Neural crest cell (in vitro differentiated cells): ENCODE measurements around the gene SSTR5. TPM values are rescaled to one million over a fixed set of nuclear protein-coding genes. Genes with fewer than 3 reads are reported as not detected.

Source experiments
- DNase-seq: peaks from one replicate; pipeline ENCODE4 v3.0.0; 2021; ENCODE audit warnings: low read depth, mixed read lengths, low spot score
- H3K27ac Mint-ChIP-seq: one replicate; pipeline ENCODE4 v1.8.0; 2021; ENCODE audit warnings: mild to moderate bottlenecking, mixed read lengths; ENCODE audit not compliant: unreplicated experiment
- H3K27me3 Mint-ChIP-seq: 2 replicates; pipeline ENCODE4 v1.8.0; 2021; ENCODE audit warnings: low read depth, mild to moderate bottlenecking, mixed read lengths
- H3K36me3 Mint-ChIP-seq: 2 replicates; pipeline ENCODE4 v1.8.0; 2021; ENCODE audit warnings: low read depth, mild to moderate bottlenecking, mixed read lengths
- H3K4me1 Mint-ChIP-seq: 2 replicates; pipeline ENCODE4 v1.8.0; 2021; ENCODE audit warnings: mixed read lengths
- H3K4me3 Mint-ChIP-seq: one replicate; pipeline ENCODE4 v1.8.0; 2021; ENCODE audit warnings: mild to moderate bottlenecking, mixed read lengths
- H3K9me3 Mint-ChIP-seq: 2 replicates; pipeline ENCODE4 v1.8.0; 2021; ENCODE audit warnings: mixed read lengths
- CTCF ChIP-seq: fragments of 200-600 bp; sonication (generic); conservative IDR thresholded peaks from 2 replicates; pipeline ENCODE4 v1.5.0; 2021; ENCODE audit warnings: antibody characterized with exemption, mild to moderate bottlenecking
- total RNA-seq: library from RNA; stranded (reverse); gene quantifications from 2 replicates; pipeline ENCODE4 v1.2.1, GENCODE V29; 2021

Gene SSTR5
- total RNA-seq, 1 donor from 2014 or later, result not detected

- H3K36me3 Mint-ChIP-seq, result peaks cover 4% of the 10 kb centered on the region
- DNase-seq, result no peak
- H3K4me3 Mint-ChIP-seq, result no peak overlapping the region
- H3K27ac Mint-ChIP-seq, result no peak overlapping the region
- no peaks in the 10 kb centered on the region for H3K4me1 Mint-ChIP-seq
- no peak for TF ChIP-seq CTCF
- peaks cover 3% of the 10 kb centered on the region for H3K9me3 Mint-ChIP-seq
- H3K27me3 Mint-ChIP-seq, result peaks cover 4% of the 10 kb centered on the region
These were observed 8.8 kb upstream of the SSTR5 start for GRCh38 chr16:1063728-1064127.

GRCh38 chr16:1065469-1066128 is 6.9 kb upstream of the SSTR5 start:
- H3K36me3 Mint-ChIP-seq, result no peaks in the 10 kb centered on the region
- no peak for TF ChIP-seq CTCF
- H3K4me3 Mint-ChIP-seq, result no peak overlapping the region
- DNase-seq, result no peak
- H3K27me3 Mint-ChIP-seq, result peaks cover 8% of the 10 kb centered on the region
- no peak overlapping the region for H3K27ac Mint-ChIP-seq
- no peaks in the 10 kb centered on the region for H3K9me3 Mint-ChIP-seq
- H3K4me1 Mint-ChIP-seq, result no peaks in the 10 kb centered on the region

- Mint-ChIP-seq H3K9me3 (no peaks in the 10 kb centered on the region), H3K4me1 (no peaks in the 10 kb centered on the region), H3K27ac (no peak overlapping the region), H3K27me3 (peaks cover 17% of the 10 kb centered on the region), H3K36me3 (no peaks in the 10 kb centered on the region), H3K4me3 (no peak overlapping the region)
- DNase-seq, result no peak
- no peak for TF ChIP-seq CTCF
These were observed 5.9 kb upstream of the SSTR5 start for GRCh38 chr16:1066584-1067172.

- Mint-ChIP-seq H3K4me1 (no peaks in the 10 kb centered on the region), H3K4me3 (no peak overlapping the region), H3K27ac (no peak overlapping the region), H3K9me3 (no peaks in the 10 kb centered on the region), H3K36me3 (no peaks in the 10 kb centered on the region), H3K27me3 (peaks cover 24% of the 10 kb centered on the region)
- TF ChIP-seq CTCF, result no peak
- no peak for DNase-seq
These were observed 4.9 kb upstream of the SSTR5 start for GRCh38 chr16:1067629-1068028.

GRCh38 chr16:1068451-1068850 is 4.1 kb upstream of the SSTR5 start:
- Mint-ChIP-seq H3K4me3 (no peak overlapping the region), H3K36me3 (no peaks in the 10 kb centered on the region), H3K27ac (no peak overlapping the region), H3K4me1 (no peaks in the 10 kb centered on the region), H3K27me3 (peaks cover 29% of the 10 kb centered on the region), H3K9me3 (no peaks in the 10 kb centered on the region)
- DNase-seq, result no peak
- no peak for TF ChIP-seq CTCF
